ENCODE results near the gene GHR.

DNA sequence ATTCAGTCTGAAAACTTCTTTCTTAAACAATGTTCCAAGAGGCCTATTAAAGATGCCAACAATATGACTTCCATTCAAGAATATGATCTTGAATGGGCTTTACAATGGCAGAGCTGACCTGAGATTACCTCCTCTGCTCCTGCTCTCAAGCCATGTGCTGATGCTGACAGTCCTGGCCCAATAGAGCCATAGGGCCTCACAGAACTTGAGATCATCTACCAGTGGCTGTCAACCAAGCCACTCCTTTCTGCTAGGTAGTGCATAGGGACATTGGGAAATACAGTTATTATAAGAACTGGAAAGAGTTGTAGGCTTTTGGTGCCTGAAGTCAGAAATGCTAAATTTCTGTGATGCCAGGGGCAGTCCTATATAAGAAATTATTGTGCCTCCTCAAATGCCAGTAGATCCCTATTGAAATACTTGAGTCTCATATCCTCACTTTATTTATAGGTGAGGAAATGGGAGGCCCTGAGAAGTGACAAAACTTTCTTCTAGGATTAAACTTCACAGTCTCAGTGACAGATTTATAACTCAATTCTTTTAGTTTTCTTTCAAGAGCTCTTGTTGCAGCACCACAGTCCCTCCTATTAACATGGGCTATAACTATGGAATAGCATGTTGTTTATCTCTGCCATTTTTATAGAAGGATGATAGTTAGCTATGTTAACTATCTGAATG lies 10.9 kb downstream of the GHR start:
- TF ChIP-seq, protein P1, sequence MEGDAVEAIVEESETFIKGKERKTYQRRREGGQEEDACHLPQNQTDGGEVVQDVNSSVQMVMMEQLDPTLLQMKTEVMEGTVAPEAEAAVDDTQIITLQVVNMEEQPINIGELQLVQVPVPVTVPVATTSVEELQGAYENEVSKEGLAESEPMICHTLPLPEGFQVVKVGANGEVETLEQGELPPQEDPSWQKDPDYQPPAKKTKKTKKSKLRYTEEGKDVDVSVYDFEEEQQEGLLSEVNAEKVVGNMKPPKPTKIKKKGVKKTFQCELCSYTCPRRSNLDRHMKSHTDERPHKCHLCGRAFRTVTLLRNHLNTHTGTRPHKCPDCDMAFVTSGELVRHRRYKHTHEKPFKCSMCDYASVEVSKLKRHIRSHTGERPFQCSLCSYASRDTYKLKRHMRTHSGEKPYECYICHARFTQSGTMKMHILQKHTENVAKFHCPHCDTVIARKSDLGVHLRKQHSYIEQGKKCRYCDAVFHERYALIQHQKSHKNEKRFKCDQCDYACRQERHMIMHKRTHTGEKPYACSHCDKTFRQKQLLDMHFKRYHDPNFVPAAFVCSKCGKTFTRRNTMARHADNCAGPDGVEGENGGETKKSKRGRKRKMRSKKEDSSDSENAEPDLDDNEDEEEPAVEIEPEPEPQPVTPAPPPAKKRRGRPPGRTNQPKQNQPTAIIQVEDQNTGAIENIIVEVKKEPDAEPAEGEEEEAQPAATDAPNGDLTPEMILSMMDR (conservative IDR thresholded peaks at IDR 0.05 in 1 of 2, IDR thresholded peaks at IDR 0.05 in 1 of 2; ENCODE audit: extremely low read depth in 1 of 2, insufficient read depth in 1 of 2, low read depth in 1 of 2, low read length in 2 of 2): no peak
- TF ChIP-seq EZH2 (IDR thresholded peaks at IDR 0.05; ENCODE audit: borderline replicate concordance, low read length): no peak

All from mammary epithelial cell (primary cell).